OCI-LY1 (cell line): ENCODE measurements around the gene PDYN.

Source experiments
- H2AFZ ChIP-seq: fragments of 200-600 bp; sonication (generic), shearing (Covaris generic); 2 replicates; pipeline ENCODE4 v1.6.0; 2014; ENCODE audit warnings: antibody characterized with exemption, mild to moderate bottlenecking, low read length
- H3F3A ChIP-seq: fragments of 200-600 bp; sonication (generic), shearing (Covaris generic); 2 replicates; pipeline ENCODE4 v1.6.0; 2014; ENCODE audit warnings: mild to moderate bottlenecking, antibody characterized with exemption, low read length, moderate library complexity; ENCODE audit not compliant: insufficient read depth
- H3K27ac ChIP-seq: fragments of 200-600 bp; sonication (generic); 2 replicates; pipeline ENCODE4 v1.5.1; 2014; ENCODE audit warnings: low read length, mixed run types, mild to moderate bottlenecking, low read depth; ENCODE audit not compliant: poor library complexity, severe bottlenecking
- H3K27me3 ChIP-seq: fragments of 200-600 bp; sonication (generic); 2 replicates; pipeline ENCODE4 v1.6.0; 2014; ENCODE audit warnings: antibody characterized with exemption, mild to moderate bottlenecking, low read length, moderate library complexity; ENCODE audit not compliant: insufficient read depth
- H3K36me3 ChIP-seq: fragments of 200-600 bp; sonication (generic); 2 replicates; pipeline ENCODE4 v1.6.1; 2014; ENCODE audit warnings: mild to moderate bottlenecking, antibody characterized with exemption, low read length, moderate library complexity, mixed read lengths; ENCODE audit not compliant: insufficient read depth
- H3K4me1 ChIP-seq: fragments of 200-600 bp; sonication (generic); 2 replicates; pipeline ENCODE4 v1.5.1; 2014; ENCODE audit warnings: mild to moderate bottlenecking, low read length, moderate library complexity; ENCODE audit not compliant: insufficient read depth, severe bottlenecking
- H3K4me2 ChIP-seq: fragments of 200-600 bp; sonication (generic), shearing (Covaris generic); 2 replicates; pipeline ENCODE4 v1.6.1; 2014; ENCODE audit warnings: low read length
- H3K4me3 ChIP-seq: fragments of 200-600 bp; sonication (generic); 2 replicates; pipeline ENCODE4 v1.5.1; 2014; ENCODE audit warnings: low read length, low read depth, mild to moderate bottlenecking, mixed read lengths; ENCODE audit not compliant: poor library complexity, severe bottlenecking
- H3K79me2 ChIP-seq: fragments of 200-600 bp; shearing (Covaris generic); 2 replicates; pipeline ENCODE4 v1.6.1; 2016; ENCODE audit warnings: mixed run types, low read length, mixed read lengths; ENCODE audit not compliant: insufficient read depth
- H3K9ac ChIP-seq: fragments of 200-600 bp; sonication (generic), shearing (Covaris generic); 2 replicates; pipeline ENCODE4 v1.6.1; 2014; ENCODE audit warnings: mild to moderate bottlenecking, low read length, mixed read lengths
- H3K9me2 ChIP-seq: fragments of 200-600 bp; sonication (generic), shearing (Covaris generic); 2 replicates; pipeline ENCODE4 v1.6.1; 2014; ENCODE audit warnings: low read depth, mild to moderate bottlenecking, low read length, mixed read lengths
- H3K9me3 ChIP-seq: fragments of 200-600 bp; shearing (Covaris generic); 2 replicates; pipeline ENCODE4 v1.6.1; 2014; ENCODE audit warnings: low read length, mixed read lengths
- H4K20me1 ChIP-seq: fragments of 200-600 bp; sonication (generic), shearing (Covaris generic); 2 replicates; pipeline ENCODE4 v1.6.0; 2016; ENCODE audit warnings: mild to moderate bottlenecking, low read length; ENCODE audit not compliant: insufficient read depth
- EZH2 ChIP-seq: fragments of 200-600 bp; sonication (generic), shearing (Covaris generic); IDR thresholded peaks from 2 replicates; pipeline ENCODE4 v1.8.0; 2017; ENCODE audit warnings: borderline replicate concordance, mixed run types, mild to moderate bottlenecking, antibody characterized with exemption, low read length, moderate library complexity, mixed read lengths
- TF ChIP-seq, protein P1 (sequence below): fragments of 200-600 bp; sonication (generic), shearing (Covaris generic); IDR thresholded peaks from 2 replicates; pipeline ENCODE4 v1.5.1; 2017; ENCODE audit warnings: mild to moderate bottlenecking, antibody characterized with exemption, low read length, moderate library complexity, mixed read lengths

Gene PDYN

DNA sequence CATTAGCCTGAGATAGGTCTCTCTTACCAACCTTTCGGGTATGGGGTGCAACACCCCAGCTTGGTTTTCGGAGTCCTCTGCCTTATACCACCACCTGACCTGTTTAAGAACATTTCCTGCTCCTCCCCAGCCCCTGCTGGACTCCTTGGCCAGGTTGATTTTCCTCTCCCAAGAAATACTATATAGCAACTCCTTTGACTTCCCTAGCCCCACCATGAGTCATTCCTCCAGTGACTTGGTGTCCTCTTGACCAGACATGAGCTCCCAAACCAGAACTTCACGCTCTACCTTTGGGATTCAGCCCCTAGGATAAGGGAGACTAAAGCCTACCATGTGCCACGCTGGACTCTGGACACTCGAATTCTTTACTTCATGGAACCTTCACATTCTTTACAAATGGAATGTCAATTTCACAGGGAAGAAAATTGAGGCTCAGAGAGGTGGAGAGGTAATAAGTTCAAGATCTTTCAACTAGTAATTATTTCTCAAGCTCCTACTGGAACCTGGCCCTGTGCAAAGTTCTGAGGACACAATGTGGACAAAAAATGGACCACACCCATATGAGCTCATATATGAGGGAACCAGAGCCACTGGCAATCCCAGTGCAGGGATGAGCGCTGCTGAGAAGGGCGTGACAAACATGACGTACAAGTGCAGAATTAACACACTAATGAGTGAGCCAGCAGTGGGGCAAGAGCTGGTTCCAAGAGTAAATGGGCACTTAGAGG, 50.4 kb downstream of the PDYN start:
- TF ChIP-seq, protein P1, sequence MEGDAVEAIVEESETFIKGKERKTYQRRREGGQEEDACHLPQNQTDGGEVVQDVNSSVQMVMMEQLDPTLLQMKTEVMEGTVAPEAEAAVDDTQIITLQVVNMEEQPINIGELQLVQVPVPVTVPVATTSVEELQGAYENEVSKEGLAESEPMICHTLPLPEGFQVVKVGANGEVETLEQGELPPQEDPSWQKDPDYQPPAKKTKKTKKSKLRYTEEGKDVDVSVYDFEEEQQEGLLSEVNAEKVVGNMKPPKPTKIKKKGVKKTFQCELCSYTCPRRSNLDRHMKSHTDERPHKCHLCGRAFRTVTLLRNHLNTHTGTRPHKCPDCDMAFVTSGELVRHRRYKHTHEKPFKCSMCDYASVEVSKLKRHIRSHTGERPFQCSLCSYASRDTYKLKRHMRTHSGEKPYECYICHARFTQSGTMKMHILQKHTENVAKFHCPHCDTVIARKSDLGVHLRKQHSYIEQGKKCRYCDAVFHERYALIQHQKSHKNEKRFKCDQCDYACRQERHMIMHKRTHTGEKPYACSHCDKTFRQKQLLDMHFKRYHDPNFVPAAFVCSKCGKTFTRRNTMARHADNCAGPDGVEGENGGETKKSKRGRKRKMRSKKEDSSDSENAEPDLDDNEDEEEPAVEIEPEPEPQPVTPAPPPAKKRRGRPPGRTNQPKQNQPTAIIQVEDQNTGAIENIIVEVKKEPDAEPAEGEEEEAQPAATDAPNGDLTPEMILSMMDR = no peak
- TF ChIP-seq EZH2 = no peak
- Histone ChIP-seq H4K20me1 (no peaks in the 10 kb centered on the region), H3K4me3 (no peak overlapping the region), H3K4me2 (no peak overlapping the region), H3F3A (no peaks in the 10 kb centered on the region), H3K27me3 (0 out of 2 replicates have a peak, but pooled peaks cover 4% of the 10 kb centered on the region), H3K9me2 (no peaks in the 10 kb centered on the region), H3K79me2 (no peaks in the 10 kb centered on the region), H3K36me3 (no peaks in the 10 kb centered on the region), H2AFZ (no peak overlapping the region), H3K4me1 (no peaks in the 10 kb centered on the region), H3K9ac (no peak overlapping the region), H3K27ac (no peak overlapping the region), H3K9me3 (no peaks in the 10 kb centered on the region)

- H3K9me2 ChIP-seq = no peaks in the 10 kb centered on the region
- H3K79me2 ChIP-seq = no peaks in the 10 kb centered on the region
- H3F3A ChIP-seq = no peaks in the 10 kb centered on the region
- H2AFZ ChIP-seq = no peak overlapping the region
- H3K4me1 ChIP-seq = no peaks in the 10 kb centered on the region
- no peak overlapping the region for H3K4me3 ChIP-seq
- H3K27ac ChIP-seq = no peak overlapping the region
- no peak overlapping the region for H3K9ac ChIP-seq
- H3K27me3 ChIP-seq = 0 out of 2 replicates have a peak, but pooled peaks cover 4% of the 10 kb centered on the region
- no peaks in the 10 kb centered on the region for H4K20me1 ChIP-seq
- no peaks in the 10 kb centered on the region for H3K36me3 ChIP-seq
- H3K4me2 ChIP-seq = no peak overlapping the region
- TF ChIP-seq, protein P1 = no peak
- TF ChIP-seq EZH2 = no peak
- no peaks in the 10 kb centered on the region for H3K9me3 ChIP-seq
Observed at GRCh38 chr20:1942486-1943274, 51.2 kb downstream of the PDYN start.

GRCh38 chr20:1942061-1942460, 51.8 kb downstream of the PDYN start:
- no peaks in the 10 kb centered on the region for H3K4me1 ChIP-seq
- no peak overlapping the region for H3K4me3 ChIP-seq
- no peak overlapping the region for H2AFZ ChIP-seq
- H3F3A ChIP-seq = no peaks in the 10 kb centered on the region
- TF ChIP-seq, protein P1 = no peak
- no peak for TF ChIP-seq EZH2
- no peaks in the 10 kb centered on the region for H3K9me3 ChIP-seq
- 0 out of 2 replicates have a peak, but pooled peaks cover 4% of the 10 kb centered on the region for H3K27me3 ChIP-seq
- H3K9ac ChIP-seq = no peak overlapping the region
- H3K4me2 ChIP-seq = no peak overlapping the region
- no peaks in the 10 kb centered on the region for H3K79me2 ChIP-seq
- H3K27ac ChIP-seq = no peak overlapping the region
- no peaks in the 10 kb centered on the region for H3K36me3 ChIP-seq
- H4K20me1 ChIP-seq = no peaks in the 10 kb centered on the region
- H3K9me2 ChIP-seq = no peaks in the 10 kb centered on the region
